Measurements from ENCODE around the gene ENOX1.
A peak's percentile ranks its signal among the peaks of the same experiment; 100 is the strongest.

Gene ENOX1

GRCh38 chr13:43251961-43252360 is 534.8 kb downstream of the ENOX1 start:
- no peak for DNase-seq (ENCODE audit: low read depth)

- DNase-seq (ENCODE audit: low read depth), result no peak
Observed at GRCh38 chr13:43246382-43246781, 540.4 kb downstream of the ENOX1 start.

- DNase-seq (ENCODE audit: low read depth), result peak; percentile 89
Observed at GRCh38 chr13:43245374-43245964, 541.3 kb downstream of the ENOX1 start.

GRCh38 chr13:43244481-43244880 is 542.3 kb downstream of the ENOX1 start:
- no peak for DNase-seq (ENCODE audit: low read depth)

- no peak for DNase-seq (ENCODE audit: low read depth)
Observed at GRCh38 chr13:43243711-43244110, 543.1 kb downstream of the ENOX1 start.

- DNase-seq (ENCODE audit: low read depth), result no peak
Observed at GRCh38 chr13:43242040-43242439, 544.7 kb downstream of the ENOX1 start.

GRCh38 chr13:43240278-43240677 is 546.5 kb downstream of the ENOX1 start:
- no peak for DNase-seq (ENCODE audit: low read depth)

- DNase-seq (ENCODE audit: low read depth), result no peak
Observed at GRCh38 chr13:43239275-43239840, 547.4 kb downstream of the ENOX1 start.

- no peak for DNase-seq (ENCODE audit: low read depth)
Observed at GRCh38 chr13:43238341-43239083, 548.3 kb downstream of the ENOX1 start.

- DNase-seq (ENCODE audit: low read depth), result no peak
Observed at GRCh38 chr13:43237616-43238015, 549.2 kb downstream of the ENOX1 start.

GRCh38 chr13:43235028-43235427 is 551.7 kb downstream of the ENOX1 start:
- DNase-seq (ENCODE audit: low read depth), result no peak

- peak; percentile 77 for DNase-seq (ENCODE audit: low read depth)
Observed at GRCh38 chr13:43232873-43233265, 553.9 kb downstream of the ENOX1 start.

- no peak for DNase-seq (ENCODE audit: low read depth)
Observed at GRCh38 chr13:43232144-43232872, 554.5 kb downstream of the ENOX1 start.

- no peak for DNase-seq (ENCODE audit: low read depth)
Observed at GRCh38 chr13:43230989-43231388, 555.8 kb downstream of the ENOX1 start.

- peak; percentile 84 for DNase-seq (ENCODE audit: low read depth)
Observed at GRCh38 chr13:43229506-43229905, 557.3 kb downstream of the ENOX1 start.

- DNase-seq (ENCODE audit: low read depth), result no peak
Observed at GRCh38 chr13:43227721-43228120, 559.1 kb downstream of the ENOX1 start.

GRCh38 chr13:43223216-43223615 is 563.6 kb downstream of the ENOX1 start:
- no peak for DNase-seq (ENCODE audit: low read depth)

GRCh38 chr13:43222086-43222485 is 564.7 kb downstream of the ENOX1 start:
- DNase-seq (ENCODE audit: low read depth), result no peak

GRCh38 chr13:43221611-43222010 is 565.2 kb downstream of the ENOX1 start:
- no peak for DNase-seq (ENCODE audit: low read depth)

GRCh38 chr13:43220873-43221595 is 565.7 kb downstream of the ENOX1 start:
- DNase-seq (ENCODE audit: low read depth), result no peak

GRCh38 chr13:43214124-43214523 is 572.6 kb downstream of the ENOX1 start:
- DNase-seq (ENCODE audit: low read depth), result no peak

- no peak for DNase-seq (ENCODE audit: low read depth)
Observed at GRCh38 chr13:43206838-43207237, 579.9 kb downstream of the ENOX1 start.
